ENCODE measurements around the gene SCRT2.

Gene SCRT2

GRCh38 chr20:717832-718231 lies 42.2 kb upstream of the SCRT2 start:
- no peak for TF ChIP-seq CTCF (IDR thresholded peaks at IDR 0.05; ENCODE audit: borderline replicate concordance, control extremely low read depth, extremely low read depth, insufficient read depth, missing control alignments)
- DNase-seq (ENCODE audit: low spot score), result no peak

DNA sequence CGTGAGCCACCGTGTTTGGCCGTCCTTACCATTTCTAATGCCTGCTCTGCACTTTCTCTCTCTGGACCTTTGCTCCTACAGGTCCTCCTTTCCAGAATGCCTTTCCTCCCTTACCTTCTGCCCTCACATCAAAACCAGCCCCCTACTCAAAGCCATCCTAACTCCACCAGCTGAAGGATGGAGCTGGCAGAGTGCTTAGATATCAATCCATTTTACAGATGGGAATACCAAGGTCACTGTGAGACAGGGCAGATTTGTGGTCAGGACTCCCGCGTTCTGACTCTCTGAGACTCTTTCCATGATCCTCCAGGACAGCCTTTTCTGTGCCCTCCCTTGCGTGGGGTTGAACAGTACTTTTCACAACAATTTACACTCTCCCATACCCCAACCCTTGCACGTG lies 41.7 kb upstream of the SCRT2 start:
- no peak for TF ChIP-seq CTCF (IDR thresholded peaks at IDR 0.05; ENCODE audit: borderline replicate concordance, control extremely low read depth, extremely low read depth, insufficient read depth, missing control alignments)
- in situ Hi-C loops (cut with MboI; ENCODE audit: low sequenced_read_pairs, unreplicated experiment), result no loop called here
- DNase-seq (ENCODE audit: low spot score), result no peak

More at GRCh38 chr20:717832-718231, 42.2 kb upstream of the SCRT2 start:
- in situ Hi-C loops (cut with MboI; ENCODE audit: low sequenced_read_pairs, unreplicated experiment), result no loop called here

DNA sequence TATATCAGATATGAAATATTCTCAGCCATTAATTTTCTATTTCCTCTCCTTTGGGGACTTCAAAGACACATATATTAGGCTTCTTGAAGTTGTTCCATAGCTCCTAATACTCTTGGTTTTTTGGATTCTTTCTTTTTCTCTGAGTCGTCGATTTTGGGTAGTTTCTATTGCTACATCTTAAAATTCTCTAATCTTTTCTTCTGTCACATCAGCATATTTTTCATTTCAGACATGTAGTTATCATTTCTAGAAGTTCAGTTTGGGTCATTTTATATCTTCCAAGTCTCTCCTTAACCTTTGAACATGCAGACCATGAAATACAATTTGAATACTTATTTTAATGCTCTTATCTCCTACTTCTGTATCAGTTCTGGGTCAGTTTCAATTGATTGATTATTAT lies 38.9 kb upstream of the SCRT2 start:
- no peak for DNase-seq (ENCODE audit: low spot score)
- TF ChIP-seq CTCF (IDR thresholded peaks at IDR 0.05; ENCODE audit: borderline replicate concordance, control extremely low read depth, extremely low read depth, insufficient read depth, missing control alignments), result no peak
- in situ Hi-C loops (cut with MboI; ENCODE audit: low sequenced_read_pairs, unreplicated experiment), result no loop called here

DNA sequence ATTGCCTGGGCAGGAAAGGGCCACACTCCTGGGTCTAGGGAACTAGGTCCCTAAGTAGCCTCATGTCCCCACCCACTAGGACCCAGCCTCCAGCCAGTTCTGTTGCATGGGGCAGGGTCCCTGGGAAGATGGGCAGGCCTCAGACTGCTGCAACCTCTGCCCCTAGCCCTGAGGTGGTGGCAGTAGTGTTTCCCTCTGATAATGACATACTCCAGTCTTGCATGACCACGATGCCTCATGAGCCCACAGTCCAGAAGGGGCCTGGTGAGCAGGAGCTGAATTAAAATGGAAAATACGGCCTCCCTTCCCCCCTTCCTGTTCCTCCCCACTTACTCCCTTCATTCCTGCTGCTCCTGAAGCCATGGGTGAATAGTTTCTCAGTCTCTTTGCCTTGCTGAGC lies 36.0 kb upstream of the SCRT2 start:
- in situ Hi-C loops (cut with MboI; ENCODE audit: low sequenced_read_pairs, unreplicated experiment), result no loop called here
- DNase-seq (ENCODE audit: low spot score), result no peak
- no peak for TF ChIP-seq CTCF (IDR thresholded peaks at IDR 0.05; ENCODE audit: borderline replicate concordance, control extremely low read depth, extremely low read depth, insufficient read depth, missing control alignments)

DNA sequence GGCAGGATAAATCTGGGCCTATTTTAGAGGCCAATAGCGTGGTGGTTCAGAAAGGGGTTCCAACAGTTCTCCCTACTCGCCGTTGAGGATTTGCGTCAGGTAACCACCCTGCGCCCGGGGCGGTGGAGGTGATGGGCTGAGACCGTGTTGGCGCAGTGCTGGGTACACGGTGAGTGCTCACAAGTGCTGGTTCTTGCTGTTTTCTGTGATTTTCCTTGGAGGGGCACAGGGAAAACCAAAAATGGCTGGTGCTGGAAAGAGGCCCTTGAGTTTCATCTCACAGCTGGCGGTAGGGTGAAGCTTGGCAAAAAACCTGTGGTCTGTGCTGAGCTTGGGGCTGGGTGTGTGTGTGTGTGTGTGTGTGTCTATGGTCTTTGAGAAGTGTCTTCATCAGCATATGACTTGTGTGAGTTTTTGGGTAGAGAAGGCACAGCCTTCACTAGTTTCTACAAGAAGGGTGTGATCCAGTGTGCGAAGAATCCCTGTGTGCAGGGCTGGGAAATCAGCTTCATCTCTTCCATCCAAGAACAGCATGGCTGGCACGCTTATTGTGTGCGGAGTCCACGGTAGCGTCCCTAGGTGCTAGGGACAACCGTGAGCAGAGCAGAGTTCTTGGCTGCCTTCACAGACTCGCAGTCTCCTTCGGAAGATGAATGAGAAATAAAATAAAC lies 35.3 kb upstream of the SCRT2 start:
- TF ChIP-seq CTCF (IDR thresholded peaks at IDR 0.05; ENCODE audit: borderline replicate concordance, control extremely low read depth, extremely low read depth, insufficient read depth, missing control alignments), result no peak
- in situ Hi-C loops (cut with MboI; ENCODE audit: low sequenced_read_pairs, unreplicated experiment), result no loop called here
- no peak for DNase-seq (ENCODE audit: low spot score)

DNA sequence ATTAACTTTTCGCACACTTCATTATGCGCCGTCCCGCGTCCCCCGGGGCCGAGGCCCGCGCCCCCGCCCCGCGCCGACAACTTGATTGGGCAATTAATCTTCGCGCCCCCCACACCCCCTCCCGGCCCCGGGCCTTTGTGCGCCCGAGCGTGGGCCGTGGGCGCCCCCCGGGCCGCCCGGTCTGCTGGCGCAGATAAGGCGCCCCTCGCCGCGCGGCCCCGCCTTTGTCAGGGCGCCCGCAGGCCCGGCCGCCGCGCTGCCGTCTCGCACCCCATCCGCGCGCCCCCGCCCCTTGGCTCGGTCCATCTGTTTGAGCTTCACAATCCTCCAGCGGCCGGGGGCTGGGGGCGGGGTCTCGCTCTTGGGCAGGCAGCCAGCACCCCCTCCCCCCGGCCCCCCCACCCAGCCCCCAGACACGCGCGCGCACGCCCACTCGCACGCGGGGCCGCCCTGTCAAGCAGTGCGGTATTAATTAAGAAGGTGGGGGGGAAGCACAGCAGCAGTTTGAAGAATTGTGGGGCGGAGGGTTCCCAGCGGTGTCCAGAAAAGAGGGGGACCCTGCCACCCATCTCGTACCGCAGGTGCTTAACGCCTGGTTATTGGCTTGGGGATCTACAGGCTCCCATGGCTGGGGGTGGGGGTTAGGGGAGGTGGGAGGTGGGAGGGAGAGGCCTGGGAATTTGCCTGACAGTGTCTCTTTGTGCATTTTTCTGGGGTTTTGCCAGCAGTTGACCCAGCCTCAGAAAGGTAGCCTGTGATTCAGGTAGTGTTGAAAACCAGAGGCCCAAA lies 34.6 kb upstream of the SCRT2 start:
- DNase-seq (ENCODE audit: low spot score), result no peak

More for the DNA sequence above, 34.6 kb upstream of the SCRT2 start:
- in situ Hi-C loops (cut with MboI; ENCODE audit: low sequenced_read_pairs, unreplicated experiment), result no loop called here
- TF ChIP-seq CTCF (IDR thresholded peaks at IDR 0.05; ENCODE audit: borderline replicate concordance, control extremely low read depth, extremely low read depth, insufficient read depth, missing control alignments), result no peak
